CD4-positive, alpha-beta T cell treated with Interleukin-15 for 4 hours (primary cell): ENCODE data around the gene PARP15.
A peak's percentile ranks its signal among the peaks of the same experiment; 100 is the strongest.

Source experiments
- DNase-seq: peaks from one replicate; pipeline ENCODE4 v3.0.0-alpha.2; 2020; ENCODE audit warnings: low spot score

Gene PARP15

GRCh38 chr3:122572940-122573412 is 4.5 kb upstream of the PARP15 start:
- DNase-seq = peak; percentile 57

GRCh38 chr3:122576174-122576940 is 1.1 kb upstream of the PARP15 start:
- no peak for DNase-seq

GRCh38 chr3:122578069-122578740 is 755 bp downstream of the PARP15 start:
- no peak for DNase-seq

- DNase-seq = no peak
Observed at GRCh38 chr3:122580470-122580869, 3.0 kb downstream of the PARP15 start.

- no peak for DNase-seq
Observed at GRCh38 chr3:122581622-122582021, 4.2 kb downstream of the PARP15 start.

GRCh38 chr3:122582390-122582789 is 4.9 kb downstream of the PARP15 start:
- DNase-seq = no peak

- no peak for DNase-seq
Observed at GRCh38 chr3:122586098-122586497, 8.6 kb downstream of the PARP15 start.

- no peak for DNase-seq
Observed at GRCh38 chr3:122586773-122587485, 9.5 kb downstream of the PARP15 start.

- no peak for DNase-seq
Observed at GRCh38 chr3:122587572-122587971, 10.1 kb downstream of the PARP15 start.

- no peak for DNase-seq
Observed at GRCh38 chr3:122589297-122589696, 11.8 kb downstream of the PARP15 start.

GRCh38 chr3:122590610-122591009 is 13.2 kb downstream of the PARP15 start:
- DNase-seq = no peak

- no peak for DNase-seq
Observed at GRCh38 chr3:122594025-122594424, 16.6 kb downstream of the PARP15 start.

GRCh38 chr3:122598151-122598550 is 20.7 kb downstream of the PARP15 start:
- DNase-seq = no peak

GRCh38 chr3:122598556-122598955 is 21.1 kb downstream of the PARP15 start:
- DNase-seq = no peak

GRCh38 chr3:122602011-122602710 is 24.7 kb downstream of the PARP15 start:
- no peak for DNase-seq

- no peak for DNase-seq
Observed at GRCh38 chr3:122603056-122603455, 25.6 kb downstream of the PARP15 start.

- DNase-seq = no peak
Observed at GRCh38 chr3:122606330-122606729, 28.9 kb downstream of the PARP15 start.

GRCh38 chr3:122608916-122609315 is 31.5 kb downstream of the PARP15 start:
- DNase-seq = no peak

- peak; percentile 58 for DNase-seq
Observed at GRCh38 chr3:122609798-122610559, 32.5 kb downstream of the PARP15 start.

- no peak for DNase-seq
Observed at GRCh38 chr3:122612696-122613095, 35.2 kb downstream of the PARP15 start.

GRCh38 chr3:122615303-122615702 is 37.9 kb downstream of the PARP15 start:
- DNase-seq = no peak
